ENCODE measurements around the gene CDC37.
"Not testable (repeated sequence)": the region's sequence is repeated elsewhere in the genome, so short reads cannot be mapped to it uniquely, and the experiment has no call there.

CDC37 gene

DNA sequence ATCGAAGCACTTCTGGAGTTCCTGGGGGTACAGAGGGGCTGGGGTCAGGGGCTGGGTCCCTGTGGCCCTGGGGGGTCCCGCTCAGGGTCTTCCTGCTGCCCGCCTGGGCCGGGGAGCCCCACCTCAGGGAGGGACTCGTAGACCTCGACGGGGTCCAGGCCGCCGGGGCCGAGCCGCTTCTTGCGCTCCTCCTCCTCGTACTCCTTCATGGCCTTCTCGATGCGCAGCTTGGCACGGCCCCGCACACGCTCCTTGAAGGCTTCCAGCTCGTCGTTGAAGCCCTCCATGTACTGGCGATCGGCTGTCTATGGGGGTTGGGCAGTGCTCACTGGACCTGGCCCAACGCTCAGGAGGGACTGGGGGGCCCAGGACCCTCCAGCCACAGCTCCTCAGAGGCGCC lies 10.2 kb downstream of the CDC37 start:
- no peak for DNase-seq (ENCODE audit: low read depth)

DNA sequence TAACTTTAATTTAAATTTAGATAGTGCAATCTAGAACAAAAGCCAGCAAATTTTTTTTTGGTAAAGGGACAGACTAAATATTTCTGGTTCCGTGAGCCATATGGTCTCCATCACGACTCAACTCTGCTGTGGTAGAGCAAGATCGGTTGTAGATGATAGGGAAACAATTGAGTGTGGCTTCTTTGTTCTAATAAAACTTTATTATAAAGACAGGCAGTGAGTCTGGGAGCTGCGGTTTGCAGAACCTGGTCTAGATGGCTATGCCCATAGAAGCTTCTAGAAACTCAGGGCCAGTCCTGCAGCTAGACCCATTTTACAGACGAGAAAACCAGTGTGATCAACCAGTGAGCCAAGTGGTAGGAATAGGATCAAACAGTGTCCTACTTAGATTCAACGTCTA lies 11.2 kb downstream of the CDC37 start:
- DNase-seq (ENCODE audit: low read depth) = no peak

GRCh38 chr19:10390652-10391286 lies 12.6 kb downstream of the CDC37 start:
- peak; percentile 25 for DNase-seq (ENCODE audit: low read depth)

DNA sequence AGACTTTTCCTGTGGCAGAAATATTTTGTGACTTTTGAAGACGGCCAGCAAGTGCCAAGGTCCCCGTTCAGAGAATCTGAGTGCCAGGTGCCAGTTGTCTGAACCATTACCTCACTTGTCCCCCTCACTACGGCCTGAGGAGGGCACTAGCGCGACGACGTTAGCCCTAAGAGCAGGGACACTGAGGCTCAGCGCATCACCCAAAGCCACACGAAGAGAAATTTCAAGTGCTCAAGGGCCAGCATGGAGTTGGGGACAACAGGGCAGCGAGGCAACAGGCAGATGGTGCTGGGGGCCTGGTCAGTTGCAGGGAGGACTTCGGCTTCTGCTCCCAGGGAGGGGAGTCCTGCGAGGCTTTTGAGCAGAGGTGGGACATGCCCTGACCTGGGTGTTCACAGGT lies 13.5 kb downstream of the CDC37 start:
- DNase-seq (ENCODE audit: low read depth) = no peak

- DNase-seq (ENCODE audit: low read depth) = peak; percentile 58
Measured at GRCh38 chr19:10388957-10389356, 14.4 kb downstream of the CDC37 start.

GRCh38 chr19:10384580-10384979 lies 18.8 kb downstream of the CDC37 start:
- no peak for DNase-seq (ENCODE audit: low read depth)

GRCh38 chr19:10383223-10383499 lies 20.2 kb downstream of the CDC37 start:
- not testable (repeated sequence) for DNase-seq (ENCODE audit: low read depth)

GRCh38 chr19:10380313-10381102 lies 22.8 kb downstream of the CDC37 start, which contains the start of gene TYK2:
Gene TYK2, minus strand, starts transcription at chr19:10380572. Its CDS starts 2,166 bp downstream, at chr19:10378406.
- peak; percentile 88 for DNase-seq (ENCODE audit: low read depth)

- DNase-seq (ENCODE audit: low read depth) = no peak
Measured at GRCh38 chr19:10379880-10380312, 23.4 kb downstream of the CDC37 start.

DNA sequence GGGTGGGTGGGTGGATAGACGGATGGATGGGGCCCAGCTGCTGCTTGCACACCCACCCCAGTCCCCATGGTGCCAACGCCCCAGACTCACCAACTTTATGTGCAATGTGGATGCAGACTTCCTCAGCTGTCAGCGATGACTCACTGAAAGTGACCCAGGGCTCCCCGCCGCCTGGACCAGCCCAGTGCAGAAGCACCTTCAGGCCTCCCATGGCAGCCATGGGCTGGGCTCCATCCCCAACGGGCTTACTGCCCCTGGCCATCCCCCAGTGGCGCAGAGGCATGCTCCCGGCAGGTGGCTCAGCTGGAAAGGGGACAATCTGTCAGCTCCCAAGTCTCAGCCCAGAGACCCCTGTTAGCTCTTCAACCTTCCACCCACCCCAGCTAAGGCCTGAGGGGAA lies 25.2 kb downstream of the CDC37 start:
- DNase-seq (ENCODE audit: low read depth) = no peak

GRCh38 chr19:10377140-10377640 lies 26.2 kb downstream of the CDC37 start:
- DNase-seq (ENCODE audit: low read depth) = not testable (repeated sequence)

DNA sequence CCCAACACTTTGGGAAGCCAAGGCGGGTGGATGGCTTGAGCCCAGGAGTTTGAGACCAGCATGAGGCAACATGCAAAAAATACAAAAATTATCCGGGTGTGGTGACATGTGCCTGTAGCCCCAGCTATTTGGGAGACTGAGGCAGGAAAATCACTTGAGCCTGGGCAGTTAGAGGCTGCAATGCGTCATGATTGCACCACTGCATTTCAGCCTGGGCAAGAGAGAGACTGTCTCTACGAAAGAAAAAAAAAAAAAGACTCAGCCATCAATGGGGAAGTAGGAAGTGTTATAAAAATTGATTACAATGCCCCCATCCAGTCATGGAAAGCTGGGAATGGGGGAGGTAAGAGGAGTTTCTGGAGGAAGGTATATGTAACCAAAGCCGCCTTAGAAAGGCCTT lies 28.4 kb downstream of the CDC37 start:
- no peak for DNase-seq (ENCODE audit: low read depth)

DNA sequence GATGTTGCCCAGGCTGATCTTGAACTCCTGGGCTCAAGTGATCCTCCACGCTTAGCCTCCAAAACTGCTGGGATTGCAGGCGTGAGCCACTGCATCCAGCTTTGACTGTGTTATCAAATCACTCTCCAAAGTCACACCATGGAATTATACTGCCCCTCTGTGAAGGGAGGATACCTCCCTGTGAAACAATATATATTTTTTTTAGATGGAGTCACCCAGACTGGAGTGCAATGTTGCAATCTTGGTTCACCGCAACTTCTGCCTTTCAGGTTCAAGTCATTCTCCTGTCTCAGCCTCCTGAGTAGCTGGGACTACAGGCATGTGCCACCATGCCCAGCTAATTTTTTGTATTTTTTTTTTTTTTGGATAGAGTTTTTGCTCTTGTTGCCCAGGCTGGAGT lies 30.7 kb downstream of the CDC37 start:
- DNase-seq (ENCODE audit: low read depth) = no peak

GRCh38 chr19:10368101-10368803 lies 35.1 kb downstream of the CDC37 start:
- no peak for DNase-seq (ENCODE audit: low read depth)

DNA sequence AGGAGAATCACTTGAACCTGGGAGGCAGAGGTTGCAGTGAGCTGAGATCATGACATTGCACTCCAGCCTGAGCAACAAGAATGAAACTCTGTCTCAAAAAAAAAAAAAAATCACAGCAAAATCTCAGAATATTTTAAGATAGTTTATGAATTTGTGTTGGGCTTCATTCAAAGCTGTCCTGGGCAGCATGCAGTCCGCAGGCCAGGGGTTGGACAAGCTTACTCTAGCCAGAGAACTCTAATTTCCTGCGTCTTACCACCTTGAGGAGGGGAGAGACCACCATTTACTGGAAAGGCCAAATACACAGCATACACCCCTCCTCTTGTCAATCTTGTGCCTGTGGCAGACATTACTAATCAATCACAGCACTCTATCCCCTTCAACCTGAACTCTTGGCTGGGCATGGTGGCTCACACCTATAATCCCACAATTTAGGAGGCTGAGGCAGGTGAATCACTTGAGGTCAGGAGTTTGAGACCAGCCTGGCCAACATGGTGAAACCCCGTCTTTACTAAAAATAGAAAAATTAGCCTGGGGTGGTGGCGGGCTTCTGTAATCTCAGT lies 36.3 kb downstream of the CDC37 start:
- not testable (repeated sequence) for DNase-seq (ENCODE audit: low read depth)

GRCh38 chr19:10365518-10365917 lies 37.8 kb downstream of the CDC37 start:
- DNase-seq (ENCODE audit: low read depth) = no peak

GRCh38 chr19:10364644-10365043 lies 38.7 kb downstream of the CDC37 start:
- DNase-seq (ENCODE audit: low read depth) = no peak

DNA sequence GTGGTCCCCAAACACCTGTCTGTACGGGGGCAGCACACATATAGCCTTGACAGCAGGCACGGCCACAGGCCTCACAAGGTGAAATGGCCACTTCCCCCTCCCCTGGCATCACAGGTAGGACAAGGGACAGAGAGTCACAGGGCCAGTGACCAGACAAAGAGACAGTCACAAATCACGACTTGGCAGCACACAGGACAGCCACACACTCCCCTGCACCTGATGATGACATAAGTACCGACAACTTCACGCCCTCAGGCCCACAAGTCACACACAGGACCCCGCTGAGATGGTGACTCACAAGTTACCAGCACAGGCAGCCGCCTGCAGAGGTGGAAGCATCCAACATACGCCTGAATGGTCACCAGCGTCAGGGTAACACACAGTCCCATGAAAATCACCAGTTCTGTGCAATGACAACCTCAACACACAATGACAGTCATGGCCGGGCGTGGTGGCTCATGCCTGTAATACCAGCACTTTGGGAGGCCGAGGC lies 39.5 kb downstream of the CDC37 start:
- DNase-seq (ENCODE audit: low read depth) = no peak

- DNase-seq (ENCODE audit: low read depth) = no peak
Measured at GRCh38 chr19:10362259-10362658, 41.1 kb downstream of the CDC37 start.

- no peak for DNase-seq (ENCODE audit: low read depth)
Measured at GRCh38 chr19:10361569-10362011, 41.8 kb downstream of the CDC37 start.

DNA sequence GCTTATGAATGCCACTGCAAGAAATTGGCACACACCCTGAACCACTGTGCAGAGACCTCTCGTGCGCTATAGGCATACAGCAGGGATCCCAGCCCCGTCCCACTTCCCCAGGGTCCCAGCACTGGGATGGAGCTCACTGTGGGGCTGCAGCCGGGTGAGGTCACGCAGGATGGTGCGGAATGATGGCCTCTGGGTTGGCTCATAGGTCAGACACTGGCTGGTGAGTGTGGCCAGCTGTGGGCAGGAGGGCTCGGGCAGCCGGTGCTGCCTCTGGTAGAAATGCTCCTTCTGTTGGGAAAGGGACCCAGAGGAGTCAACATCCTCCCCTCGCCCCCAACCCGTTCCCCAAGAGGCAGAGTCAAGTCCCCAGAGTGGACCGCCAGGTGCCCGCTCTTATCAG lies 46.9 kb downstream of the CDC37 start:
- DNase-seq (ENCODE audit: low read depth) = no peak

DNA sequence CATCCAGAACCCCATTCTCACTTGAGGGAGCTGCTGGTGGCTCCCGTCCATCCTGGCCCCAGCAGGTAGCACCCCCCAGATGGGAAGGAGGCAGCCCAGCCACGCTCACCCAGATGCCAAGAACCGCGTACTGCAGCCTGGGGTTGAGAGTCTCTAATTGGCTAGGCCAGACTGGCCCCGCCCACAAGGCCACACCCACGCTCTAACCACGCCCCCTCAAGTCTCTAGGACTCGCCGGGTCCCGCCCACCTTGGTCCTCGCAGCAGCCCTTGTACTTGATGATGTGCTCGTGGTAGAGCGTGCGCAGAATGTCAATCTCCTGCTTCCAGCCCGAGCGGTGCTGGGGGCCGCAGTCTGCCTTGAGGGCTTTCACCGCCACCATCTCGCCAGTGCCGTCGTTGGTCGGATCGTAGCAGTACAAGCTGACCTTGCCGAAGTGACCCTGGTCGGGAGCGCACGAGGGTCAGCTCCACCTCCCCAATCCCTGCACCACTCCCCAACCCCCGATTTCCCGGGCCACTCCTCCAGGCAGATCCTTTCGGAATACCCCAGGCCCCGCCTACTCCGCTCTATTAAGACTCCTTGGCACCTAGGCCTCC lies 49.5 kb downstream of the CDC37 start:
- DNase-seq (ENCODE audit: low read depth) = no peak

All from stimulated activated CD8-positive, alpha-beta memory T cell treated with anti-CD3 and anti-CD28 coated beads, Interleukin-12 subunit alpha, Interleukin-12 subunit beta, amount 100 ng/mL, for 4 hours (primary cell).